HG03108 (cell line): ENCODE measurements around the gene BAIAP2.

Experiments
- ATAC-seq: cut with Tn5 transposase; IDR thresholded peaks from one replicate; pipeline ENCODE4 v1.9.1; 2021; ENCODE audit warnings: moderate library complexity; ENCODE audit not compliant: unreplicated experiment

BAIAP2 gene

DNA sequence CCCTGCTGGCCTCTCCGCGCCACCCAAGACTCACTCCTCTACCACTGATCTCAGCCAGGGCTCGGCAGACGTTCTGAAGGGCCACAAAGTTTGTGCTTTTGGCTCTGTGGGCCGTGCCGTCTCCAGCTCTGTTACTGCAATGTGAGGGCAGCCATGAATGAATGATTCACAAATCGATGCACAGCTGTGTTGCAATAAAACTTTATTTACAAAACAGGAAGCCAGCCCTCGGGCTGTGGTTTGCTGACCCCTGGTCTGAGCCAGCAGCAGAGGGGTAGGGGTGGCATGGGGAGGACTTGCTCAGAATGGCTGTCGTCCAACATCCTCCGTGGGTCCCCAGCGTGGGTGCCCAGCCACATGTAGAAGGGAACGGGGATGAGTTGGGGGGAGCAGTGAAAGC, 67.4 kb downstream of the BAIAP2 start:
- no peak for ATAC-seq

DNA sequence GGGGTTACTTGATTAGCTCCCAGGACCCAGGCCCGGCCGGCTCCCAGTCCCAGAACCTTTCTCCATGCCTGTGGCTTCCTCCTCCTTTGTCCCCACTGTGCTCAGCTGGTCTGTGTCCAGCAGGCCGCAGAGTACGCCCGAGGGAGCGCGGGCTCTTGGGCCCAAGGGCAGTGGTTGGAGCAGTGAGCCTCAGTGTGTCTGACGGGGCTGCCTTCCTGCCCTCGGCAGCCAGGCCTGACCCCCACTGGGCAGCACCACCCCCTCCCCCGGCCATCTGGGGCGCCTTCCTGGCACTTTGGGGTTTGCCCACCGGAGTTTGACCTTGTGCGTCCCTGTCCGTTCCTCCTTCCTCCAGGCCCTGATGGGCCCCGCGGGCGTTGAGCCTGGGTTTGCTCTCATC, 67.9 kb downstream of the BAIAP2 start:
- no peak for ATAC-seq

DNA sequence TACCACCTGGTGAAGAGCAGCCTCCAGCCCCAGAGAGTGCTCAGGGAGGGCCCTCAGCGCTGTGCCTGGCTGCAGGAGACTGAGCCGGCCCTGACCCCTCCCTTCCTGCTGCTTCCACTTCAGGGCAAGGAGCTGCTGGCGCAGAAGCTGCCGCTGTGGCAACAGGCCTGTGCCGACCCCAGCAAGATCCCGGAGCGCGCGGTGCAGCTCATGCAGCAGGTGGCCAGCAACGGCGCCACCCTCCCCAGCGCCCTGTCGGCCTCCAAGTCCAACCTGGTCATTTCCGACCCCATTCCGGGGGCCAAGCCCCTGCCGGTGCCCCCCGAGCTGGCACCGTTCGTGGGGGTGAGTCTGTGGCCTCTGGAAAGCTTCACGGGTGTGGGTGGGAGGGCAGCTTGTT, 68.4 kb downstream of the BAIAP2 start:
- ATAC-seq, result no peak

DNA sequence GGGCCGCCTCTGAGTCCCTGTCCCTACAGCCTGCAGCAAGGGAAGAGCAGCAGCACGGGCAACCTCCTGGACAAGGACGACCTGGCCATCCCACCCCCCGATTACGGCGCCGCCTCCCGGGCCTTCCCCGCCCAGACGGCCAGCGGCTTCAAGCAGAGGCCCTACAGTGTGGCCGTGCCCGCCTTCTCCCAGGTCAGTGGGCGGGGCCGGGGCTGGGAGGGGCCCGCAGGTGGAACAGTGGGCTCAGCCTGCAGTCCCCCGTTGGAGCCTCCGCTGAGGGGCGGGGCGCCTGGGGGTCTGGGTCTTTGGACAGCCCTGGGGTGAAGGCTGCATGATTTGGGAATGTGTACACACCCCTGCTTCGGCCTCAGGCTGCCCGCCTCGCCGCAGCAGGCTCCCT, 71.8 kb downstream of the BAIAP2 start:
- ATAC-seq, result no peak

DNA sequence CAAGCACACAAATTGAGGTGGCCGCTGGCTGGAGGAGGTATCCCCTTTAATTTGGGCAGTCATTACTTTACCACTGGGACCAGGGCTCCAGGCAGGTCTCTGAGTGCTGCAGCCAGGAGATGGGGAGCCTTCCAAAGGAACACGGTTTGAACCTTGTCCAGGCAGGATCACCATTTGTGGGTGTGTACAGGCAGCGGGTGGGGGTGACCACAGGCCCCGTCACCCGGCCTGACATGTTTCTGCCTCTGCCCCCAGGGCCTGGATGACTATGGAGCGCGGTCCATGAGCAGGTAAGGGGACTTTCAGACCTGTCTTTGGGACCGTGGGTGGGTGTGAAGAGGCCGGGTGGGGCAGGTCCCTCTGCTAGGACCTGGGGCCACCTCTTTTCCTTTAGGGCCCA, 73.3 kb downstream of the BAIAP2 start:
- no peak for ATAC-seq

DNA sequence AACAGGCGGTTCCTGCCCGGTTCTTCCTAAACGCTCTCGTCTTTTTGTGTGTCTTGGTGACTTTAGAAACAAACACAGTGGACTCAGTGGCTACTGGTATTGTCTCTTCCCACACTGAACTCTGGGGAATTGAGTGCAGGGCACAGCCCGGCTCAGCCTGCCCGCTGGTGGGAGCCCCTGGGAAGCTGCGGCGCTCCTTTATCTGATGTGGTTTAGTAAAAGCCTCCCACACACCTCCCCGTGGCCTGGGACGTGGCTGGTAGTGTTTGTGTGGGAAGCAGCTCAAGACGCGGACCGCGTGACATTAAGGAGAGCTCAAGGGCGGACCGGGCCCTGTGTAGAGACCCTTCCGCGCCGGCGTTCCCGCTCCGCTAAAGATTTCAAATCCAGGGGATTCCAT, 75.0 kb downstream of the BAIAP2 start:
- no peak for ATAC-seq

DNA sequence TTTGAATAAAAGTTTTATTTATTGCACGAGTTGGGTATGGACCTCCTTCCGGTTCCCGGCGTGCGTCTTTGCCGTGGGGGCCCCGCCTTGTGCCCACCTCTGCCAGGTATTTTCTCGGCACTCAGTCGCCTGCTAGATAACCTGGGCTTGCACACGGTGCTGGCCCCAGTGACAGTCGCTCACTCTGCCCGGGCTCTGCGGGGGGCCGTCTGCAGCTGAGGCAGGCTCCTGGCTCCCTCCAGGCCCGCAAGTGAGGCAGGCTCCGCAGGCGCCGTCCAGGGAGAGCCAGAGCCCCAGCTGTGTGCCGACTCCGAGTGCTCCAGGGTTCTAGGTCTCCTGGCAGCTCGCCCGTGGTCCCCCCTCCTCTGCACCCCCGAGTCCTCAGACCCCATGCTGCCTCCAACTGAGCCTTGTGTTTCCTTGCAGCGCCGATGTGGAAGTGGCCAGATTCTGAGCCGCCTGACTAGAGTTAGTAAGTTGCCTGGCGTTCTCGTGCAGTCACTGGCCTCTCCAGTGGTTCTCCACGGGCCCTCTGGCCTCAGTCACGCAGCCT, 75.6 kb downstream of the BAIAP2 start:
- ATAC-seq, result no peak

DNA sequence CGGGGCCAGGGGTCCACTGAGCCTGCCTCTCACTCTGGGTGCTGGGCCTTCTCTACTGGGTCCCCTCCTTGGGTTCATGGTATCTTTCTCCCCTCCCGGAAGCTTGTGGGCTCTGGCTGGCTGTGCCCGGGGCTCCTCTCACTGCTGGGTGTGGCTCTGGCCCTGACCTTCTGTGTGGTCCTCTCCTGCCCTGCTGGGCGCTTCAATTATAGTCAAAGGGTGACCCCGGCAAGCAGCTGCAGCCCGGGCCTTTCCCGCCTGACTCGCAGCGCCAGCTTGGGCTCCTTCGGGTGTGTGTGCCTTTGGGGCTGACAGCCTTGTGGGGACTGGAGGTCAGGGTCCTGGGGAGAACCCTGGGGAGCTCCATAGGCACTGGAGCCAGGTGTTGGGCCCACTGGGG, 76.1 kb downstream of the BAIAP2 start:
- ATAC-seq, result no peak

DNA sequence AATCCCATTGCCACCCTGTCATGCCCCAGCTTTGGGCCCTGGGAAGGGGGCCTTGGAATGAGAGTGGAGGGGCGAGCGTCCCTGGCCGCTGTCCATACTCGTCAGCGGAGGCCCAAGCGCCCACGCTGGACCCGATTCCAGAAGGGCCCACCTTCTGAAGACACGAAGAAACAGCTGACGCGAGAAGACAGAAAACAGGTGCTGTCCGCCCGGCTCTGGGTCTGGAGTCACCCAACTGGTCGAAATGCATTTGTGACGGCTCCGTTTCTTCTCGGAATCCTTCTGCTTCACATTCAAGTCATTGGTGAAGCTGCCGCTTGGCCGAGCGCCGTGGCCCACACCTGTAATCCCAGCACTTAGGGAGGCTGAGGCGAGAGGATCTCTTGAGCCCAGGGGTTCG, 77.5 kb downstream of the BAIAP2 start:
- ATAC-seq, result no peak

DNA sequence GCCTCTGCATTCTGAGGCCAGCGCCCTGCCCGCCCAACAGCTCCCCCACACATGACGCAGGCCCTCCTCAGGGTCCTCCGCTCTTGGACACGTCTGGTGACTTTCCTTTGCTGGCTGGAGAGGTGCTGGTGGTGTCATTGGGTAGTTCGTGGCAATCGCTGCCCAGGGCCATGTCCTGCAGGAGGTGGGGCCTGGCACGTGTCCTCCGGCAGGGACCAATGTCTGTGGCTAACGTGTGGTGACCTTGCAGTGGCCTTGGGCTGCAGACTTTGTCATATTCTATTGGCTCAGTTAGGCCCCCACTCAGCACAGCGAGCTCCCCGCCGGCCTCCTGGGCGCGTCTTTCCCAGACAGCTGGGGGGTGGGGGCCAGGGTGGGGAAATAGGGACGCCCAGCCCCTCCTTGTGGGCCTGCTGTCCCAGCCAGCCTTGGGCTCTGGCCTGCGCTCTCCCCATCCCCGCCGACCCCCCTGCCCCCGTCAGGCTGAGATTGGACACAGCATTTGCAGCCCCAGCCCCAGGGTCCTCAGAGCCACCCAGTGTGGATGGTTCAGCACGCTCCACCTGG, 78.3 kb downstream of the BAIAP2 start:
- ATAC-seq, result no peak

DNA sequence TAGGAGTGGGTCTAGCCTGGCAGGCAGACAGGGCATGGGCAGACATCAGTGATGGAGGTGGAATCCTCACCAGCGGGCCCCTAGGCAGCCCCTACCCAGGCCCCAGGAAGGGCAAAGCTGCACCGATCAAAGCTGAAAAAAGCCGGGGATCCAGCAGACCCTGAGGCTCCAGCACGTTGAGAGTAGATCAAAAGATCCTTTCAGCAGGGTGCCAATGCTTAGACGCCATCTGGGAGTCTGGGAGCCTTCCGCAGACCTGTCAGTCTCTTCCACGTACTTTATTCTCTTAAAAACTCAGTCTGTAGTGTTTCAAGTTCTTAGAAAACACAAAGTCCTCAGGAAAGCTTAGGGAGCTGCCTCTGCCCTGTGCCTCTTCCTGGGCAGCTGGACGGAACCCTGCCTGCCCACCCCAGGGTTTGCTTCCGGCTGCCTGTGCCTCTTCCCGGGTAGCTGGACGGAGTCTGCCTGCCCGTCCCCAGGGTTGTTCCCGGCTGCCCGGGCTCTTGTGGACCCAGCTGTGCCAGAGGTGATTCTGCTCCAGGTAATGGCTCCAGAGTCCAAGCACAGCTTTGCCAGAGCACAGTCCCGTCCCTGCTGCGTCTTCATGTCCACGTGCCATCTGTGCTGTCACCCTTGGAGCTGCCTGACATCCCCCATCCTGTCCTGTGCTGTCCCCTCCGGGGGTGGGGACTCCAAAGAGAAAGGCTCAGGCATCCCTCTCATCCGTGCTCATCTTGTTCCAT, 79.6 kb downstream of the BAIAP2 start:
- no peak for ATAC-seq

DNA sequence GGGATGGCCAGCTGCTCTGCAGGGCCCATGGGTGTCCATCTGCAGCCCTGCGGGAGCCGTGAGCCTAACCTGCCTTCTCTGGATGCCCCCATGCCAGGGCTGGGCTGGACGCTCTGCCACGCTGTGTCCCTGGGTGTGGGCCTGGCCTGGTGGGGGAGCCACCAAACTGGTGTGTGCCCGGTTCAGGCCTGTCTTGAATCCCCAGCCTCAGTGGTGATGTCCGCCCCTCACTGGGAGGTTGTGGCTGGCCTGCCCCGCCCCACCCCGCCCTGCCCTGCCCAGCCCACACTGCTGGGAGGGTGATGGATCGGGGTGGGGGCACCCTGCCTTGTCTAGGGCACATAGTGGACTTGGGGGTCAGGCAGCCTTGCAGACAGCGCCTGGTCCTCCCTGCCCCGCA, 80.3 kb downstream of the BAIAP2 start:
- ATAC-seq, result no peak

DNA sequence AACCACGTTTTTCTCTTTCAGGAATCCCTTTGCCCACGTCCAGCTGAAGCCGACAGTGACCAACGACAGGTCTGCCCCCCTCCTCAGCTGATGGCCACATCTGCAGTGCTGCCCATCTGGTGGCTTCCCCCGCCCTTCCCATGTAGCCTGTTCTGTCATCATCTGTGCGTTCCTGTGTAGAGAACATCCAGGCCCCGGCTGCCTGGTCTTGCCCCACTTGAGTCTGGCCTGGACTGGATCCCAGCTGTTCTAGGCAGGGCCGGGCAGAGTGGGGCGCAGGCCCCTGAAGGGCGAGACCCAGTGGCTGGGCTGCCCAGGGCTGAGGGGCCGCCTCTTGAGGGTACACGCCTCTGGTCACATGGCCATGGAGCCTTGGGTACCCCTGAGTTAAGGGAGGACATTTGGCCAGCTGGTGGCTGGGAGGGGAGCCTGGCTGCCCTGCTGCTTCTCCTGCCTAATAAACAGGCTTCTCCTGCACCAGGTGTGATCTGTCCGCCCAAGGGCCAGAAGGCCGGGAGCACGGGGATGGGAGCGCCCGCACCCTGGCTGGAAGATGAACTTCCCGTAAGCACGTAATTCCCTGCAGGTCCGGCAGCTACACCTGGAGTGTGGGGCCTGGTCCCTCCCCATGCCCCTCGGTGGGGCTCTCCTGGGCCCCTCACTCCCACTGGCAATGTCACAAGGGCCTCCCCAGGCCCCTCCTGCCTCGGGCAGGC, 81.0 kb downstream of the BAIAP2 start:
- no peak for ATAC-seq

DNA sequence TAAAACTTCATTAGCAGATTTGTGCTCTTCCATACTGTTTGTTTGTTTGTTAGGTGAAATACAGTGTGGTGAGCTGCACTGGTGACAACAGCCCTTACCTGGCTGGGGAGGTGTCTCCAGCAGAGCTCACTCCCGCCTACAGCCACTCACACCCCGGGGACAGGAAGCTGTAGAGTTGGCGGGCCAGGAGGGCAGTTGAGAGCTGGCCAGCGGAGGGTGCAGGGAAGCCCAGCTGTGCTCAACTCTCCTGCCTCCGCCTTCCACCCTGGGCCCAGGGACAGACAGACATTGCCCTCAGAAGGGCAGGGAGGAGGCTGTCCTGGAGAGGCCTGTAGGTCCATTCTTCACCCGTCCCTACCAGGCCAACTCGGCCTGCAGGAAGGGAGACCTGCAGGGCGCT, 81.8 kb downstream of the BAIAP2 start:
- no peak for ATAC-seq

DNA sequence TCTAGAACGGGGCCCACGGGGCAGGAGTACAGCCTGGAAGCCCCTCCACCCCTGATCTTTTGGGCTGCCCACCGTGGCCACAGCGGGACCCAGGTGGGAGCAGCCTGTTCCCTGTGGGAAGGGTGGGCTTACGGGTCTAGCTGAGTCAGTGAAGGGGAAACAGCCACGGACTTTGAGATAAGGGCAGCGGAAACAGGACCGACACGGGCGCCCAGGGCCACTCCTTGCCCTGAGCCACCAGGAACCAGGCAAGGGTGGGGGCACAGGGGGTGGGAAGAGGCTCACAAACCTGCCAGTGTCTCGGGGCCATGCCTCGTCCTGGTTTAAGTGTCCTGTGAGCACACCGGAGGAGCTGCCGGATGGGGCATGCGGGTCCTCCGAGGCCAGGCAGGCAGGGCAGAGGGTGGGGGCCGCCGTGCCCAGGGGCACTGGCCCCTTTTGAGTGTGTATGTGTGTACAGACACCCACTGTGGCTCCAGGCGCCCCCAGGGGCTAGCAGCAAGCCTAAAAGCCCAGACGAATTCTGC, 82.8 kb downstream of the BAIAP2 start:
- ATAC-seq, result no peak

DNA sequence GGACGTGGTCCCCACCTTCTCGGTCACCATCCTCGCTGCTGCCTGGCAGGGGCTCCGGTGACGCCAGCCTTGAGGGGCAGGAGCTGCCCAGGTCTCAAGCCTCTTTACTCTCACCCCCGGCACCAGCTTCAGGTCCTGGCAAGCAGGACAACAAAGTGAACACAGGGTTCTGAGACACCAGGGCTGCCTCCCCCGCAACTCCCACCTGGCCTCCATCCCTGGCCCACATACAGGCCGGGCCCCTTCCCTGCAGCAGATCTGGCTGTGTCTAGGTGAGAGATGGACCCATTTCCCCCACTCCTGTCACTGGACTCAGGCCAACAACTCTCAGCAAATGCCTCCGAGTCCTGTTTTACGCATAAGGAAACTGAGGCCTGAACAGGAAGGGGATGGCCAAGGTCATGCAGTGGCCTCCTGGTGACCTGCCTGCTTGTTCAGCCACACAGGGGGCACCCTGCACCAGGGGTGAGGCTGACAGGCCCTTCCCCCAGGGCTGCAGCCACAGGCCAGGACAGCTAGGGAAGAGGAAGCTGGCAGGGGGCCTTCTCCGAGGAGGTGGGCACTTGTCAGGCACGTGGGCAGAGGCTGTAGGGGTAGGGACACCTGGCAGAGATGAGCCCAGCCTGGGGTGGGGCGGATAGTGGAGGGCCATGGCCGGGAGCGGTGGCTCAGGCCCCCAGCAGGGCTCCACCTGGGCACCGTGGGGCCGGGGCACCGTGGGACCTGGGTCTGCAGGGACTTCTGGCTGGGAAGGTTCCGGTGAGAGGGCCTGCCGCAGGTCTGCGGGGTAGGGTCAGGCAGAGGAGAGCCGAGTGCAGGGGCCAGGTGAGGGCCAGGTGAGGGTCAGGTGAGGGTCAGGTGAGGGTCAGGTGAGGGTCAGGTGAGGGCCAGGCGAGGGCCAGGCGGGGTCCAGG, 83.6 kb downstream of the BAIAP2 start:
- ATAC-seq, result no peak

DNA sequence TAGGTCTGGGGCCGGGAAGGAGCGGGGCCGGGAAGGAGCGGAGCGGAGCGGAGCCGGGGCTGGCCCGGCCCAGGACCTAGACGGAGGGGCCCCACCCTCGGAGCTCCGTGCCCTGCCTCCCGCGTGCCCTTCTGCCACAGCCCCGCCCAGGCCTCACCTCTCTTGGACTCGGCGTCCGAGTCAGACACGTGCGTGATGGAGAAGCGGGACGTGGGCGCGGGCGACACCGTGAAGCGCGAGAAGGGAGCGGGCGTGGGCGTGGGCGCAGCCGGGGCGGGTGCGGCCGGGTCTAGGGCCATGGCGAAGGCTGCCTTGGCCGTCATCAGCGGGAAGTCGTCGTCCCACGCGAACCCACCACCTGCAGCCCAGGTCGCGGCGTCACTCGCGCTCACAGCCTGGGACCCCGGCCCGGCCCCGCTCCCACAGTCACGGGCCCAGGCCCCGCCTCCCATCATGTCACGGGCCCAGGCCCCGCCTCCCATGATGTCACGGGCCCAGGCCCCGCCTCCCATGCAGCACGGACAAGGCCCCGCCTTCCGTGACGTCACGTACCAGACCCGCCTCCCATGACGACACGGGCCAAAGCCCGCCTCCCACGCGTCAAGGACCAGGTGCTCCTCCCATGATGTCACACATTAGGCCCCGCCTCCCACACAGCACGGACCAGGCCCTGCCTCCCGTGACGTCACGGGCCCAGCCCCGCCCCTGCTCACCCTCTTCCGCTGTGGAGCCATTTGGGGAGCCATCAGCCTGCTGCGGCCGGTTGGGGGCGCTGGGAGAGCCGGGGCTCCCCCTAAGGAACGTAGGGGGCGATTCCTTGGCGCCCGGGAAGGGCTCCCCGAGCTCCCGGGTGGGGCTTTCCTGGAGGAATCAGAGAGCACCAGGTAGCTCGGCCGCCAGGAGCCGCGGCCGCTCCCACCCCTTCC, 84.5 kb downstream of the BAIAP2 start:
- no peak for ATAC-seq

DNA sequence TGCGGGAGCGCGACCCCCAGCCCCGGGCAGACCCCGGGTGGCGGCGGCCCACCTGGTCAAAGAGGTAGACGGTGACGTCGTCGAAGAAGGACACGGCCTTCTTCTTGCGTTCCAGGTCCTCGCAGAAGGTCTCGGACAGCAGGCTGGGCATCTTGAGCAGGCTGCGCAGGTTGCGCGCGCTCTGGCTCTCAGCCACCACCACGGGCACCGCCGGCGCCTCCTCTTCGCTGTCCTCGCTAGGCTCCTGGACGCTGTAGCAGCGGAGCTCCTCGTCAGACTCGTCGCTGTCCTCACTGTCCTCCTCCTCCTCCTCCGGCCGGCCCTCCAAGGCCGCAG, 85.2 kb downstream of the BAIAP2 start:
- no peak for ATAC-seq

DNA sequence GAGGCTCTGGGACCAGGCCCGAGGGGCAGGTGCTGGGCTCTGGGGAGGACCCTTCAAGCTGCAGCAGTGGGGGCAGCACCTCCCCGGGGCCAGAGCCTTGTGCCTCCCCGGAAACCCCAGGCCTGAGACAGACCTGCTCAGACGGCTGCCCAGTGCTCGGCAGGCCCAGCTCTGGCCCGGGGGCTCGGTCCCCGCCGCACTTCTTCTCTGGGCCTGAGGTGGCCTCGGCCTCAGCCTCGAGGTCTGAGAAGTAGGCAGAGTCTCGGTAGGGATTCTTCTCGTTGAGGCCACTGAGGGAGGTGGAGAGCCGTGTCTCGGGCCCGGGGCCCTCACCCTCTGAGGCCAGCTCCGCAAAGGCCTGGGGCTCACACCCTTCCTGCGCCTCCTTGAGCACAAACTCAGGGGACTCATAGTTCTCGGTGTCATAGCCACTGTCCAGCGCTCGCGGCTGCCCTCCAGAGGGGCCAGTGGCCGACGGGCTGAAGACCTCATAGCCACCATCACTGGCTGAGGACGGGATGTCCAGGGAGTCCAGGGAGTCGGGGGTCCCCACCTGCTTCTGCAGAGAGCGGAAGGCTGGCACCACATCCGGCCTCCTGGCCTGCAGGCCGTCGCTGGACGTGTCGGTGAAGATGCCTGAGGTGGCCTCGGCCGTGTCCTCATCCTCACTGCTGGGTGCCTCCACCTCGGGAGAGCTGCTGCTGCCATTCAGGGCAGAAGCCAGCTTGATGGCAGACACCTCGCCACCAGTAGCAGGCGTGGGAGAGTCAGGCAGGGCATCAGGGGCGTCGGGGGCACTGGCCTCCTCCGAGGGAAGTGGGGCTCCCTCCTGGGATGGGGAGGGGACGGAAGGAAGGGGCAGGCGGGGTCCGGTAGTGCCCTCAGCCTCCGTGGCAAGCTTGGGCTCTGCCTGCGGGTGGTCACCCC, 86.0 kb downstream of the BAIAP2 start:
- ATAC-seq, result no peak
